Glutamatergic neuron (in vitro differentiated cells): ENCODE measurements around the gene CLCN5. TPM values are rescaled to one million over a fixed set of nuclear protein-coding genes. Genes with fewer than 3 reads are reported as not detected.

Experiments
- DNase-seq: peaks from one replicate; pipeline ENCODE4 v3.0.0; 2022
- H3K27ac Mint-ChIP-seq: one replicate; pipeline ENCODE4 v1.8.0; 2020; ENCODE audit warnings: mild to moderate bottlenecking, mixed read lengths, inconsistent platforms; ENCODE audit not compliant: unreplicated experiment
- H3K27me3 Mint-ChIP-seq: one replicate; pipeline ENCODE4 v1.8.0; 2020; ENCODE audit warnings: mild to moderate bottlenecking, moderate library complexity, mixed read lengths, inconsistent platforms; ENCODE audit not compliant: unreplicated experiment
- H3K36me3 Mint-ChIP-seq: one replicate; pipeline ENCODE4 v1.8.0; 2020; ENCODE audit warnings: mild to moderate bottlenecking, mixed read lengths, inconsistent platforms; ENCODE audit not compliant: unreplicated experiment
- H3K4me1 Mint-ChIP-seq: one replicate; pipeline ENCODE4 v1.8.0; 2020; ENCODE audit warnings: mild to moderate bottlenecking, low read depth, mixed read lengths, inconsistent platforms; ENCODE audit not compliant: unreplicated experiment
- H3K4me3 Mint-ChIP-seq: one replicate; pipeline ENCODE4 v1.8.0; 2020; ENCODE audit warnings: mild to moderate bottlenecking, mixed read lengths, inconsistent platforms; ENCODE audit not compliant: unreplicated experiment
- H3K9me3 Mint-ChIP-seq: one replicate; pipeline ENCODE4 v1.8.0; 2020; ENCODE audit warnings: mild to moderate bottlenecking, moderate library complexity, mixed read lengths, inconsistent platforms; ENCODE audit not compliant: unreplicated experiment
- total RNA-seq: library from RNA; stranded (reverse); fragmentation: NEBNext Ultra II Directional; extraction: Animal tissue kit (Norgen Biotek cat#: 25700); gene quantifications from one replicate; pipeline ENCODE4 v1.2.1, GENCODE V29; 2021; ENCODE audit not compliant: unreplicated experiment
- TF ChIP-seq, protein P1 (sequence below): fragments of 200-600 bp; sonication (generic); IDR thresholded peaks from one replicate; pipeline ENCODE4 v1.5.0; 2021; ENCODE audit not compliant: partially characterized antibody, unreplicated experiment

The CLCN5 gene
- total RNA-seq, 1 donor from 2014 or later: 34.7 TPM

DNA sequence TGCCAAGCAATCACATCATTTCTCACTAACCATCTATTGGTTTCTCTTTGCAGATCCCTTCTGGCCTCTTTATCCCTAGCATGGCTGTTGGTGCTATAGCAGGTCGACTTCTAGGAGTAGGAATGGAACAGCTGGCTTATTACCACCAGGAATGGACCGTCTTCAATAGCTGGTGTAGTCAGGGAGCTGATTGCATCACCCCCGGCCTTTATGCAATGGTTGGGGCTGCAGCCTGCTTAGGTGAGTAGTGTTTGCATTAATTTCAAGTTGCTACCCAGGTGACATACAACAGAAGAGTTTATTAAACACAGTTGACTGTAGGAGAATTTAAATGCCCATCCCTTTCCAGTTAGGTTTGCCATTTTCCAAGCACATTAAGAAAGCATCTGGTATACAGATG is 166.2 kb downstream of the CLCN5 start:
- no peak overlapping the region for H3K27ac Mint-ChIP-seq
- no peak overlapping the region for H3K4me3 Mint-ChIP-seq
- H3K36me3 Mint-ChIP-seq: no peaks in the 10 kb centered on the region
- TF ChIP-seq, protein P1, sequence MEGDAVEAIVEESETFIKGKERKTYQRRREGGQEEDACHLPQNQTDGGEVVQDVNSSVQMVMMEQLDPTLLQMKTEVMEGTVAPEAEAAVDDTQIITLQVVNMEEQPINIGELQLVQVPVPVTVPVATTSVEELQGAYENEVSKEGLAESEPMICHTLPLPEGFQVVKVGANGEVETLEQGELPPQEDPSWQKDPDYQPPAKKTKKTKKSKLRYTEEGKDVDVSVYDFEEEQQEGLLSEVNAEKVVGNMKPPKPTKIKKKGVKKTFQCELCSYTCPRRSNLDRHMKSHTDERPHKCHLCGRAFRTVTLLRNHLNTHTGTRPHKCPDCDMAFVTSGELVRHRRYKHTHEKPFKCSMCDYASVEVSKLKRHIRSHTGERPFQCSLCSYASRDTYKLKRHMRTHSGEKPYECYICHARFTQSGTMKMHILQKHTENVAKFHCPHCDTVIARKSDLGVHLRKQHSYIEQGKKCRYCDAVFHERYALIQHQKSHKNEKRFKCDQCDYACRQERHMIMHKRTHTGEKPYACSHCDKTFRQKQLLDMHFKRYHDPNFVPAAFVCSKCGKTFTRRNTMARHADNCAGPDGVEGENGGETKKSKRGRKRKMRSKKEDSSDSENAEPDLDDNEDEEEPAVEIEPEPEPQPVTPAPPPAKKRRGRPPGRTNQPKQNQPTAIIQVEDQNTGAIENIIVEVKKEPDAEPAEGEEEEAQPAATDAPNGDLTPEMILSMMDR: no peak
- H3K9me3 Mint-ChIP-seq: no peaks in the 10 kb centered on the region
- no peak for DNase-seq
- no peaks in the 10 kb centered on the region for H3K27me3 Mint-ChIP-seq
- no peaks in the 10 kb centered on the region for H3K4me1 Mint-ChIP-seq

DNA sequence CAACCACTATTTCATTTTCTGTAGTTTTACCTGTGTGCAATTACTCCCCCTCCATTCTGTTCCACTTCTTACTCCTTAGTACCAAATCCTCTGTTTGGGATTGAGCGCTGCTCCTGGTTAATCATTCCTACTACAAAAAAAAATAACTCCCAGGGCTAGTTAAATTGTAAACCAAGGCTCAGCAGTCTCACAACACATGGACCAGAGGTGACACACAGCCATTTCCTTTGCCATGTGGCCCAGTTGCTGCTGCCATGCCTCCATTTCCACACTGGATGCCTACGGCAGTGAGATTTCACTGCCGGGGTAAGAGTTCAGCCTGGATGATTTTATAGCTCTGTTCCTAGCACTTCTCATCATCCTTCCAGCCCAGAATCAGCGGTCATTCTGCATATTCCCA is 171.2 kb downstream of the CLCN5 start:
- no peaks in the 10 kb centered on the region for H3K9me3 Mint-ChIP-seq
- no peak overlapping the region for H3K4me3 Mint-ChIP-seq
- H3K27me3 Mint-ChIP-seq: no peaks in the 10 kb centered on the region
- H3K27ac Mint-ChIP-seq: no peak overlapping the region
- TF ChIP-seq, protein P1: no peak
- no peaks in the 10 kb centered on the region for H3K36me3 Mint-ChIP-seq
- H3K4me1 Mint-ChIP-seq: no peaks in the 10 kb centered on the region
- DNase-seq: no peak

DNA sequence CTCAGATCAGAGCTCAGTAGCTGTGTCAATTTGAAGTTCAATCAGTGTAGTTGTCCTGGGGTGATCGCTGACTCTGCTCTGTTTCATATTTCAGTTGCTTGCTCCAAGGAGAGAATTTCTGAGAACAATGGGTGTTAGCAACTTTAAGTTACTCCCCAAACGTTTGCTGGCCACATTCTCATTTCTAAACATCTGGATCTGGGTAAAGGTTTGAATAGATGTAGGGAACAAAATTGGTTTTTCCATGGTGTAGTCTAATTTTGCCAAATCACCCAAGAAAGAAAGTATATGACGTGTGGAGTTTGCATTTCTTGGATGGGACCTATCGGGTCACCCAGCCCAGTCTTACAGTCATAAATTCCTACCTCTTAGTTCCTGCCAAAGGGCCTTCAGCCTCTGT is 174.7 kb downstream of the CLCN5 start:
- peaks cover 1% of the 10 kb centered on the region for H3K9me3 Mint-ChIP-seq
- no peaks in the 10 kb centered on the region for H3K4me1 Mint-ChIP-seq
- TF ChIP-seq, protein P1: no peak
- no peaks in the 10 kb centered on the region for H3K36me3 Mint-ChIP-seq
- H3K4me3 Mint-ChIP-seq: no peak overlapping the region
- no peak overlapping the region for H3K27ac Mint-ChIP-seq
- no peaks in the 10 kb centered on the region for H3K27me3 Mint-ChIP-seq
- no peak for DNase-seq

- TF ChIP-seq, protein P1: no peak
- Mint-ChIP-seq H3K36me3 (no peaks in the 10 kb centered on the region), H3K27ac (no peak overlapping the region), H3K27me3 (no peaks in the 10 kb centered on the region), H3K4me1 (no peaks in the 10 kb centered on the region), H3K4me3 (no peak overlapping the region), H3K9me3 (peaks cover 1% of the 10 kb centered on the region)
- no peak for DNase-seq
Measured at GRCh38 chrX:50098241-50098640, 175.8 kb downstream of the CLCN5 start.

GRCh38 chrX:50098749-50099148 is 176.4 kb downstream of the CLCN5 start:
- Mint-ChIP-seq H3K4me3 (no peak overlapping the region), H3K27me3 (no peaks in the 10 kb centered on the region), H3K9me3 (peaks cover 1% of the 10 kb centered on the region), H3K36me3 (no peaks in the 10 kb centered on the region), H3K4me1 (no peaks in the 10 kb centered on the region), H3K27ac (no peak overlapping the region)
- TF ChIP-seq, protein P1: no peak
- no peak for DNase-seq
